GOT3 (cell line): ENCODE data around the gene GFOD1.

Source experiments
- DNase-seq: peaks from one replicate; lab custom pipeline; 2025; ENCODE audit warnings: mixed read lengths; lab: John Stamatoyannopoulos, UW

Gene GFOD1

DNA sequence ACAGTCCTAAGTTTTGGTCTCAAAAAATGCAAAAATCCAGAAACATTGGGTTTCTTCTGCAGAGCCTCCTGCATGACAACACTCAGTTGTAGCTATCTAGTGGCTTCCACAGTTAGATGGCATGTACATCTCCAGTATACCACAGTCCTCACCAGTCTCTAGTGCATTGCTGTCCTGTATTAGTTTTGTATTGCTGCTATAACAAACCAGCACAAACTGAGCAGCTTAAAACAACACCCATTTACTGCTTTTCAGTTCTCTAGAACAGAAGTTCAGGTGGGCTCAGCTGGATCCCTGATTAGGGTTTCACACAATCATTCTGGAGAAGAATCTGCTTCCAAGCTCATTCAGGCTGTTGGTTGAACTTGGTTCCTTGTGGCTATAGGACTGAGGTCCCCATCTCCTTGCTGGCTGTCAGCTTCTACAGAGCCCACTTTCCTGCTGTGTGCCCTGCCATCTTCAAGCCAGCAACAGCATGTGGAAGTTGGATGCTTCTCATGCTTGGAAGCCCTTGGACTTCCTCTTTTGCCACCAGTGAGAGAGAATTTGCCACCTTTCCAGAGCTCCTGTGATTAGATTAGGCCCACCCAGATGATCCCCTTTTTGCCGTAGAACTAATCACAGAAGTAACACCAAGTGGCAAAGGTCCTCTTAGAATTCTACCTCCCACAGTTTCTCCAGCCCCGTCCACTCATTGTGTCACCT, 110.2 kb downstream of the GFOD1 start:
- no peak for DNase-seq

- no peak for DNase-seq
Measured at GRCh38 chr6:13375360-13375878, 112.0 kb downstream of the GFOD1 start.

DNA sequence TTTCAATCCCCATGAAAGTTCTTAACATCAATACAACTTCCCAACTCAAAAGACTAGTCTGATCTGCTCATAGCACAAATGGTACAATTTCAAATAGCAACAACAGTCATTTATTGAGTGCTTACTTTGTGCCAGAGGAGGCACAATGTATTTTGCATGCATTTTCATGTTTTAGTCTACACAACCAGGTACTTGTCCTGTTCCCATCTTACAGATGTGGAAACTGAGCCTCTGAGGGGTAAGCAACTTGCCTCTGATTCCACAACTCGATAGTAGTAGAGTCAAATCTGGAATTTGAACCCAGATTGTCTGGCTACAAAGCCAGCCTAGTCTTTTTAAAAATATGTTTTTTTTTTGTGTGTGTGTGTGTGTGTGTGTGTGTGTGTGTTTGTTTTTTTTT, 113.5 kb downstream of the GFOD1 start:
- DNase-seq = no peak

GRCh38 chr6:13373488-13373886, 113.9 kb downstream of the GFOD1 start:
- no peak for DNase-seq

- no peak for DNase-seq
Measured at GRCh38 chr6:13372688-13373487, 114.5 kb downstream of the GFOD1 start.

- DNase-seq = no peak
Measured at GRCh38 chr6:13372076-13372475, 115.3 kb downstream of the GFOD1 start.

DNA sequence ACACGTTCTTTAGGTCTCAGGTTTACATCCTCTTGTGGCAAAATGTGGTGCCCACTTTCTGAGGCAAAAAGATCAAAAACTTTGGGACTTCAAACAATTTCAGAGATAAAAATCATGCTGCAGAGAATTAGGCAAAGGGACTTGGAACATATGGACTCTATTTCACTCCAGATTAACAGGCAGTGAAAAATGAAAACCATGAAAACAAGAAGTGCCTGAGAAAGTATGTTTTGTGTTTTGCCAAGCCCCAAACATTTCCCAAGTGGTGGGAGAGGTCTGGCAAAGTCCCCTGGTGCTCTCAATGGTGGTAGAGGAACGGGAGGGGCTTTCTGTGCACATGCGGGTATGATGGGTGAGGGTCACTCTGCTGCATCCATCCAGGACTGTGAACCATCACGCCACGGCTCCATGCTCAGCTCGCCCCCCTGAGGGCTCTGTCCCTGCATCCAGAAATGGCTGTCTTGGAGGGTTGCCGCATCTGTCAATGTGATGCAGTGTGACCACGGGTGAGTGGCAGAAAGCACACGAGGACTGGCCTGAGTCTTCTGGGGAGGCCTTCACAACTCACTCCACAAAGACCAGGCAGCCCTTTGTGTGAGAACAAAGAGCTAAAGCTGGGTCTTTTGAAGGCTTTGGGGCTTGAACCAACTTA, 115.9 kb downstream of the GFOD1 start:
- DNase-seq = no peak

- DNase-seq = no peak
Measured at GRCh38 chr6:13370623-13371022, 116.8 kb downstream of the GFOD1 start.

DNA sequence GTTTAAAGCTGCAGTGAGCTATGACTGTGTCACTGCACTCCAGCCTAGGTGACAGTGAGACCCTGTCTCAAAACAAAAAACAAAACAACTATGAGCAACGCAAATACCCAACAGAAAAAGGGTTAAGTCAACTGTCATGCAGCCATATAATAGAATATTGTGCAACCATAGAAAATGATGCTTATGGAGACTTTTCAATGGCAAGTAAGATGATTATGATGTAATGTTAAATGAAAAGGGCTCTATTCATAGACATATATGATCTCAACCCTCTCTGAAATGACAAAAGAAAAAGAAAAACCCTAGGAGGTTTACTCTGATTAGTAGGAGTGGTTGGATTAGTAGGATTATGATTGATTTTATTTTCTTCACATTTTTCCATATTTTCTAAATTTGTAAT, 117.8 kb downstream of the GFOD1 start:
- DNase-seq = no peak

- no peak for DNase-seq
Measured at GRCh38 chr6:13368731-13369115, 118.7 kb downstream of the GFOD1 start.

GRCh38 chr6:13368079-13368730, 119.2 kb downstream of the GFOD1 start:
- no peak for DNase-seq

GRCh38 chr6:13367396-13367795, 120.0 kb downstream of the GFOD1 start:
- no peak for DNase-seq

DNA sequence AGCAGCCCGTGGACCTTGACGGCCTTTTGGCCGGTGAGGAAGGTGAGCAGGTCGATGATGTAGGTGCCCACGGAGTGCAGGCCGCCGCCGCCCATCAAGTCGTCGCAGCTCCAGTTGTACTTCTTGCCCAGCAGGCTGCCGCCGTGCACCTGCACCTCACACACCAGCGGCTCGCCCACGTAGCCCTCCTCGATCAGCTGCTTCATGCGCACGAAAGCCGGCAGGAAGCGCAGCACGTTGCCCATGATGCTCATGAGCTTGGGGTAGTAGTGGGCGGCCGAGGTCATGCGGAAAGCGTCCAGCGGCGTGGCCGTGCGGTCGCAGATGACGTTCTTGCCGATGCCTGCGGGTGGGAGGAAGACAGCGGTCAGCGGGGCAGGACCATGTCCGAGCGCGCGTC, 122.1 kb downstream of the GFOD1 start:
- DNase-seq = no peak

- DNase-seq = no peak
Measured at GRCh38 chr6:13364842-13365241, 122.6 kb downstream of the GFOD1 start.

DNA sequence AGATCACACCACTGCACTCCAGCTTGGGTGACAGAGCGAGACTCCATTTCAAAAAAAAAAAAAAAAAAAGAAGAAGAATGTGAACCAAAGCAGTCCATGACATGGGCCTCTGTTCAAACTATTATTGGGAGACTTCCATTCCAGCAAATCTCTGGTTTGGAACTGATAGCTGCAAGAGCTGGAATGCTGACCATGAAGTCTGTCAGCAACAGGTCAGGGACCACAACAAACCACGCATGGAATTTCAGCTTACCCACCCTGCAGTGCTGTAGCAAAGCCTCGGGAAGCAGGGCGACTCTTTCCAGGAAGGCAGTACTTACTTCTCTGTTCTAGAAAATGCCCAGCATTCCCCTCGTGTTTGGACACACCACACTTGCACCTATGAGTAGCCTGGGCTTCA, 125.0 kb downstream of the GFOD1 start:
- DNase-seq = no peak

- no peak for DNase-seq
Measured at GRCh38 chr6:13360671-13361540, 126.5 kb downstream of the GFOD1 start.

GRCh38 chr6:13359287-13359686, 128.1 kb downstream of the GFOD1 start:
- no peak for DNase-seq

GRCh38 chr6:13358511-13358910, 128.9 kb downstream of the GFOD1 start:
- no peak for DNase-seq

DNA sequence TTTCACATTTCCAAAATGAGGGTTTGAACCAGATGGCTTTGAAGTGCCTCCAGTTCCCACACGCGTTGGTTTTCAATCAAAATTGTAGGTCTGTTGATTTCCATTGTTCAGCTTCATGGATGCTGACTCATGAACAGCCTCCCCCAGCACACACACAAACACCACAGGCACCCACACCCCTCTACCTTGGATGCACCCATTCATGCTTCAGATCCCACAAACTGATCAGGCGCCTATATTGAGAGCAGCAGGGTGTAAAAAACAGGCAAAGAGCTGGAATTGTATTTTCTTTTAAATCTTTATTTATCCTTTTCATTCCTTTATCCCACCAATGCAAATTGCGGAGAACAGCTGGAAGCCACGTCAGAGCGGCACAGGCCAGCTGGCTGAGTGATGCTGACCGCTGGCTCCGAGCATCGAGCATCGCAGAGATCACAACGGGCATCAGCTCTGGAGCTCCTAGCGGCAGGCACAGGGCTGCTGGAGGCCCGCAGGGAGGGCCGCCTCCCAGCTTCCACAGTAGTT, 129.8 kb downstream of the GFOD1 start:
- DNase-seq = no peak

- no peak for DNase-seq
Measured at GRCh38 chr6:13355999-13356785, 131.2 kb downstream of the GFOD1 start.
